ENCODE results near the gene KIAA1217.

Gene KIAA1217

GRCh38 chr10:24596217-24596930, 387.4 kb downstream of the KIAA1217 start:
- DNase-seq (ENCODE audit: low spot score), result no peak

- DNase-seq (ENCODE audit: low spot score), result no peak
Measured at GRCh38 chr10:24597426-24597825, 388.5 kb downstream of the KIAA1217 start.
